OCI-LY1 (cell line): ENCODE results near the gene OGA.

Experiments
- CTCF ChIP-seq: fragments of 200-600 bp; sonication (generic), shearing (Covaris generic); IDR thresholded peaks from 2 replicates; pipeline ENCODE4 v1.5.1; 2017; ENCODE audit warnings: mild to moderate bottlenecking, antibody characterized with exemption, low read length, moderate library complexity, mixed read lengths
- EZH2 ChIP-seq: fragments of 200-600 bp; sonication (generic), shearing (Covaris generic); IDR thresholded peaks from 2 replicates; pipeline ENCODE4 v1.8.0; 2017; ENCODE audit warnings: borderline replicate concordance, mixed run types, mild to moderate bottlenecking, antibody characterized with exemption, low read length, moderate library complexity, mixed read lengths

- TF ChIP-seq CTCF: no peak
- no peak for TF ChIP-seq EZH2
Observed at GRCh38 chr10:101824736-101825135, 6.5 kb upstream of the OGA start.
